D721Med (cell line): ENCODE measurements around the gene CDK3.
A peak's percentile ranks its signal among the peaks of the same experiment; 100 is the strongest.

Experiments used
- DNase-seq: peaks from one replicate; pipeline ENCODE4 v3.0.0; 2011; ENCODE audit warnings: low spot score; ENCODE audit not compliant: insufficient read length
- FAIRE-seq: peaks from 2 replicates; lab custom pipeline; 2011; peaks lifted over from hg19 to GRCh38; lab: Jason Lieb, UNC
- CTCF ChIP-seq: IDR thresholded peaks from 2 replicates; pipeline ENCODE4 v1.5.1; 2012; ENCODE audit warnings: mild to moderate bottlenecking, control low read depth; ENCODE audit not compliant: insufficient read depth; ENCODE audit errors: missing control alignments

The CDK3 gene

DNA sequence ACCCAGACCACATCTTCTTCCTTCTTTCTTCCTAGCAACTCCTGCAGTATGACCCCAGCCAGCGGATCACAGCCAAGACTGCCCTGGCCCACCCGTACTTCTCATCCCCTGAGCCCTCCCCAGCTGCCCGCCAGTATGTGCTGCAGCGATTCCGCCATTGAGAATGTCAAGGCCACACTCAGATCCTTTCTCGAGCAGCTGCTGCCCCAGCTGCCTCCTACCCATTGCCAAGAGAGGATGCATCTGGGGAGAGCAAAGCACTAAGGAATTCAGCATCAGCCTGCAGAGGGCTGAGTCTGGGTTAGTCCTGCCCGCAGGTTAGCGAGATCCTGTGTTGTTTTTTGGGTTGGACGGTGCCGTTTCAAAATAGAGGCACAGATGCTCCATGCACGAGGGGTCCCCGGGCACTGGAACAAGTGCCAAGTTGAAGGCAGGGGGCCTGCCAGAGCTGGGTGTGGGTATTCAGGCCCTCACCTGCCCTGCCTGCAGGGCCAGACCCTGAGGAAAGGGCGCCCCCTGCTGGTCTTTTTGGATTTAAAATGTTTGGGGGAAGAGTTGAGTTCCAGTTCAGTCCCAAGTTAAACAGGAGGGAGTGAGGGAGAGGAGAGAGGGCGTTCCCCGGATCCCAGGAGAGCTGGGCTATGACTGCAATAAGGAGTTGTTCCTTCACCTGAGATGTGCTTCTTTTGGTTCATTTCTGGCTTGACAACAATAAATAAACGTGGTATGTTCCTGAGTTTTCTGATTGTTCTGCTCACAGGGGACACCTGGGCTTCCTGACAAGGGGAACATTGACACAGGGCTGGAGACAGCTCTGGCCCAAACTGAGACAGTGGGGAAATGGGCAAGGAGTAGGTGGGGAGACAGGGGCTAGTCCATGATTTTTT lies 4.9 kb downstream of the CDK3 start:
- TF ChIP-seq CTCF, result peak; percentile 89
- FAIRE-seq (no peak), DNase-seq (peak; percentile 83)

- FAIRE-seq, result no peak
- TF ChIP-seq CTCF, result no peak
Observed at GRCh38 chr17:76007131-76007849, 6.6 kb downstream of the CDK3 start.

GRCh38 chr17:76007850-76008165 lies 7.2 kb downstream of the CDK3 start:
- TF ChIP-seq CTCF, result no peak
- DNase-seq, result no peak
- FAIRE-seq, result no peak

More at GRCh38 chr17:76007131-76007849, 6.6 kb downstream of the CDK3 start:
- no peak for DNase-seq

DNA sequence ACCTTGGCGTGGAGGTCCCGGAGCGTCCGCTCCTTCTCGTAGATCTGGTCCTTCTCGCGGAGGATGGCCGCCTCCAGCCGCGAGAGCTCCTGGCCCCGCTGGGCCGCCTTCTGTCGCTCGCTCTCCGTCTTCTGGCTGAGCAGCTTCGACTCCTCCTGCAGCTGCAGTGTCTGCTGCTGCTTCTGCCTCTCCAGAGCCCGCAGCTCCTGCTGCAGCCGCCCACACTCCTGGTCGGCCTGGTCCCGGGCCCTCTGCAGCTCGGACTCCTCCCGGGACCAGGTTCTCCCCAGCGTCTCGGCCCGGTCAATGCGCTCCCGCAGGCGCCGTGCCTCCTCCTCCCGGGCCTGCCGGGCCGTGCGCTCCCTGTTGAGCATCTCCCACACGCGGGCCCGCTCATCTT lies 7.6 kb downstream of the CDK3 start:
- no peak for TF ChIP-seq CTCF
- DNase-seq, result no peak
- FAIRE-seq, result no peak

- DNase-seq (no peak), FAIRE-seq (no peak)
- no peak for TF ChIP-seq CTCF
Observed at GRCh38 chr17:76008630-76009425, 8.2 kb downstream of the CDK3 start.

DNA sequence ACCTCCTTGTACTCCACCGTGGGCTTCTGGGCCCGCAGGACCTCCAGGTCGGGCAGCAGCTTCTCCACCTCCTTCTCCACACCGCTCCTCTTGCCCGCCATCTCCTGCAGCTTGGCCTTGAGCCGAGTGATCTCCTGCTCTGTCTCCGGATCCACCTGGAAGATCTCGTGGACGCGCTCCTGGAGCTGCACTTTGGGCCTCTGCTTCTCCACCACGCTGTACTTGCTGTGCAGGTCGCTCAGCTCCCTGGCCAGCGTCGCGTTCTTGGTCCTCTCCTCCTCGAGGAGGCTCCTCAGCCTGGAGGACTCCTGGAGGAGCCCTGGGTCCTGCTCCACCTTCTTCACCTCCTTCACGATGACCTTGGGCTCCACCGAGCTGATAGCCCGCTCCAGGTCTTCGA lies 8.8 kb downstream of the CDK3 start:
- FAIRE-seq, result no peak
- TF ChIP-seq CTCF, result no peak
- DNase-seq, result no peak
